Neural crest cell (in vitro differentiated cells): Measurements from ENCODE around the gene UCP3. TPM values are rescaled to one million over a fixed set of nuclear protein-coding genes. Genes with fewer than 3 reads are reported as not detected.

Experiments
- DNase-seq: peaks from one replicate; pipeline ENCODE4 v3.0.0; 2021; ENCODE audit warnings: low read depth, mixed read lengths, low spot score
- H3K27ac Mint-ChIP-seq: one replicate; pipeline ENCODE4 v1.8.0; 2021; ENCODE audit warnings: mild to moderate bottlenecking, mixed read lengths; ENCODE audit not compliant: unreplicated experiment
- H3K27me3 Mint-ChIP-seq: 2 replicates; pipeline ENCODE4 v1.8.0; 2021; ENCODE audit warnings: low read depth, mild to moderate bottlenecking, mixed read lengths
- H3K36me3 Mint-ChIP-seq: 2 replicates; pipeline ENCODE4 v1.8.0; 2021; ENCODE audit warnings: low read depth, mild to moderate bottlenecking, mixed read lengths
- H3K4me1 Mint-ChIP-seq: 2 replicates; pipeline ENCODE4 v1.8.0; 2021; ENCODE audit warnings: mixed read lengths
- H3K4me3 Mint-ChIP-seq: one replicate; pipeline ENCODE4 v1.8.0; 2021; ENCODE audit warnings: mild to moderate bottlenecking, mixed read lengths
- H3K9me3 Mint-ChIP-seq: 2 replicates; pipeline ENCODE4 v1.8.0; 2021; ENCODE audit warnings: mixed read lengths
- CTCF ChIP-seq: fragments of 200-600 bp; sonication (generic); conservative IDR thresholded peaks from 2 replicates; pipeline ENCODE4 v1.5.0; 2021; ENCODE audit warnings: antibody characterized with exemption, mild to moderate bottlenecking
- total RNA-seq: library from RNA; stranded (reverse); gene quantifications from 2 replicates; pipeline ENCODE4 v1.2.1, GENCODE V29; 2021

The UCP3 gene
- total RNA-seq, 1 donor from 2014 or later = 4.0 TPM

DNA sequence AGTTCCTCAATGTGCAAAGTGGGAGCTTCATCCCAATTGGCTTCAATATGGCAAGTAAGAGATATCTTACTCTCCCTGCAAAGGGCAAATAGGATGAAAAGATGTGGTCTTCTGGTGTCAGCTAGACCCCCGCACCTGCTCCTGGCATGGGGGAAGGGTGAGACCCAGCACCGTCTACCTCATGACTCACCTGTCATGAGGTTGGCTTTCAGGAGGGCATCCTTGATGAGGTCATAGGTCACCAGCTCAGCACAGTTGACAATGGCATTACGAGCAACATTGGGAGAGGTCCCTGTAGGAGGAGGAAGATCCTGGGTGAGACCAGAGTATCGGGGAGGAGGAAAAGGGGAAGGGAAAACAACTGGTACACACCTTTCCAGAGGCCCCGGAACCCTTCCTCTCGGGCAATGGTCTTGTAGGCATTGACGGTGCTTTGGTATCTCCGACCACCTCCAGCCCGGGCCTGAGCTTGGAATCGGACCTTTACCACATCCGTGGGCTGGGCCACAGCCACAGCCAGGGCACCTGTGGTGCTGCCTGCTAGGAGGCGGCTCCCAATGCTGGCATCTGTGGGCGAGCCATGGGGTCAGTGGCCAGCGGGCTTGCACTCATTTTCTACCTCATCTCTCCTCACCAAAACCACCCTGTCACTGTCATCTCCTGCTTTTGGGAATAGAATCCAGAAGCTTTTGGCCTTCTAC, 32.3 kb downstream of the UCP3 start:
- Mint-ChIP-seq H3K4me3 (no peak overlapping the region), H3K27me3 (no peaks in the 10 kb centered on the region), H3K4me1 (peaks cover 19% of the 10 kb centered on the region), H3K9me3 (no peaks in the 10 kb centered on the region), H3K36me3 (peaks cover 30% of the 10 kb centered on the region), H3K27ac (no peak overlapping the region)
- DNase-seq = no peak
- TF ChIP-seq CTCF = no peak

- TF ChIP-seq CTCF = no peak
- H3K9me3 Mint-ChIP-seq = no peaks in the 10 kb centered on the region
- H3K27me3 Mint-ChIP-seq = no peaks in the 10 kb centered on the region
- no peak for DNase-seq
- H3K36me3 Mint-ChIP-seq = peaks cover 28% of the 10 kb centered on the region
- no peak overlapping the region for H3K27ac Mint-ChIP-seq
- H3K4me3 Mint-ChIP-seq = no peak overlapping the region
- H3K4me1 Mint-ChIP-seq = peaks cover 7% of the 10 kb centered on the region
These were observed 33.5 kb downstream of the UCP3 start for GRCh38 chr11:73975479-73975757.

GRCh38 chr11:73974604-73975478, 34.0 kb downstream of the UCP3 start:
- H3K36me3 Mint-ChIP-seq = peaks cover 28% of the 10 kb centered on the region
- H3K4me3 Mint-ChIP-seq = no peak overlapping the region
- DNase-seq = no peak
- H3K27ac Mint-ChIP-seq = no peak overlapping the region
- no peaks in the 10 kb centered on the region for H3K9me3 Mint-ChIP-seq
- no peaks in the 10 kb centered on the region for H3K27me3 Mint-ChIP-seq
- H3K4me1 Mint-ChIP-seq = peaks cover 4% of the 10 kb centered on the region
- no peak for TF ChIP-seq CTCF

GRCh38 chr11:73972620-73973449, 36.0 kb downstream of the UCP3 start:
- no peak for TF ChIP-seq CTCF
- Mint-ChIP-seq H3K4me1 (no peaks in the 10 kb centered on the region), H3K9me3 (no peaks in the 10 kb centered on the region), H3K4me3 (no peak overlapping the region), H3K27ac (no peak overlapping the region), H3K27me3 (peaks cover 4% of the 10 kb centered on the region), H3K36me3 (peaks cover 24% of the 10 kb centered on the region)
- no peak for DNase-seq

- peaks cover 4% of the 10 kb centered on the region for H3K27me3 Mint-ChIP-seq
- H3K4me3 Mint-ChIP-seq = no peak overlapping the region
- H3K36me3 Mint-ChIP-seq = peaks cover 19% of the 10 kb centered on the region
- no peaks in the 10 kb centered on the region for H3K9me3 Mint-ChIP-seq
- DNase-seq = no peak
- H3K27ac Mint-ChIP-seq = no peak overlapping the region
- TF ChIP-seq CTCF = no peak
- H3K4me1 Mint-ChIP-seq = no peaks in the 10 kb centered on the region
These were observed 36.7 kb downstream of the UCP3 start for GRCh38 chr11:73972187-73972586.
